Stomach (tissue), 9 donors: ENCODE measurements around the gene TRIM69. TPM values are rescaled to one million over a fixed set of nuclear protein-coding genes. Genes with fewer than 3 reads are reported as not detected.
A peak's percentile ranks its signal among the peaks of the same experiment; 100 is the strongest.

Experiments
- DNase-seq, 2 donors: peaks; one replicate each; pipeline versions ENCODE4 v3.0.0 to v3.0.0-alpha.2; 2013 to 2019
- H3K27ac ChIP-seq, 5 donors: fragments of 200-600 bp in 4 of 5; sonication (generic) in 4 of 5; one replicate each; pipeline ENCODE4 v1.5.1; 2013 to 2019; ENCODE audit warnings: mild to moderate bottlenecking in 1 of 5, moderate library complexity in 1 of 5
- H3K27me3 ChIP-seq, 3 donors: fragments of 200-600 bp; sonication (generic); one replicate each; pipeline ENCODE4 v1.5.1; 2017 to 2019; ENCODE audit warnings: mixed run types in 1 of 3
- H3K36me3 ChIP-seq, 4 donors: fragments of 200-600 bp; sonication (generic); 1 replicate in 3 of 4; 2 replicates in 1 of 4; pipeline ENCODE4 v1.5.1; 2016 to 2019
- H3K4me1 ChIP-seq, 4 donors: fragments of 200-600 bp; sonication (generic); one replicate each; pipeline ENCODE4 v1.5.1; 2016 to 2019
- H3K4me3 ChIP-seq, 4 donors: fragments of 200-600 bp; sonication (generic) in 3 of 4; one replicate each; pipeline ENCODE4 v1.5.1; 2016 to 2019; ENCODE audit warnings: mild to moderate bottlenecking in 1 of 4
- H3K9me3 ChIP-seq, 4 donors: fragments of 200-600 bp; sonication (generic); one replicate each; pipeline ENCODE4 v1.5.1; 2016 to 2019
- EP300 ChIP-seq: sonication (generic); formaldehyde crosslinking; IDR thresholded peaks from one replicate; pipeline ENCODE4 v1.6.1; 2017; ENCODE audit warnings: antibody characterized with exemption
- POLR2A ChIP-seq, 4 donors: fragments of 450-650 bp; IDR thresholded peaks; one replicate each; pipeline ENCODE4 v1.6.1; 2016; ENCODE audit warnings: antibody characterized with exemption in 4 of 4, control low read depth in 2 of 4, mild to moderate bottlenecking in 1 of 4, moderate library complexity in 1 of 4
- POLR2AphosphoS5 ChIP-seq, 3 donors: sonication (generic); formaldehyde crosslinking; IDR thresholded peaks; one replicate each; pipeline ENCODE4 v1.6.1; 2016; ENCODE audit warnings: antibody characterized with exemption in 3 of 3
- WGBS, 5 donors: extraction: QIAGEN DNeasy Blood & Tissue Kit in 3 of 5; methylation state at CpG; one replicate each; pipeline versions ENCODE4 v1.1.5 to v1.1.7; 2013 to 2018; 5-methylcytosine and 5-hydroxymethylcytosine counted together
- intact Hi-C: fragments of 100-400 bp; cut with DNase I; formaldehyde crosslinking; loops from one replicate; pipeline ENCODE4 v1.15.1; 2023; ENCODE audit warnings: low total_unique reads
- polyA plus RNA-seq, 3 donors: library from polyadenylated mRNA; stranded (reverse); fragments of 200-250 nt; gene quantifications; one replicate each; pipeline ENCODE4 v1.2.3, GENCODE V29; 2013
- total RNA-seq, 5 donors: library from RNA; depleted of rRNA; stranded (reverse); fragments of >200 nt; gene quantifications; one replicate each; pipeline versions ENCODE4 v1.1.0 to v1.2.3, GENCODE V29; 2014 to 2016
- TF ChIP-seq, protein P1 (sequence below), 7 experiments: fragments of 450-650 bp in 4 of 7; fragments of 200-600 bp in 3 of 7; sonication (generic) in 3 of 7; IDR thresholded peaks; one replicate each; pipeline ENCODE4 v1.5.1; 2016 to 2019; ENCODE audit warnings: antibody characterized with exemption in 7 of 7, control low read depth in 2 of 7, mild to moderate bottlenecking in 1 of 7
- donor health status: healthy with polysubstance abuse.
- donor health status: Bipolar disorder and iron deficiency.
- donor health status: healthy.

The TRIM69 gene
- total and polyA plus RNA-seq, 8 donors = 0.58 to 43.8 (median 8.7) TPM

DNA sequence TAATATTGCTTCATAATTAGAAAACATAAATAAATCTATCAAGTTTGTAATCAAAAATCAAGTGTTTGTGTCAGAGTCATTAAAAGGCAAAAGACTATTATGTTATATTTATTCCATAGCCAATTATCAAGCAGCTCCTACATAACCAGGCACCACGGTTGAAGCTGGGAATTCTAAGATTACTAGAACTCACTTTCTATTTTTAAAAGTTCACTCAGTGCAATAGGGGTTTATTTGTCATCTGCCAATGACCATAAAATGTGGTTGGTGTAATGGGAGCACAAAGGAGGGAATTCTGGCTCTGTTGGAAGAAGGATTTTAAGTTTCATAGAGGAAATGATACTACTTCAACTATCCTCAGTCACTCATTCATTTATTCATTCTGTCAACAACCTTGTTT, 57.7 kb downstream of the TRIM69 start:
- DNase-seq = no peak
- Histone ChIP-seq H3K27ac (no peak overlapping the region), H3K27me3 (no peaks in the 10 kb centered on the region), H3K4me3 (no peak overlapping the region), H3K9me3 (no peaks in the 10 kb centered on the region), H3K4me1 (no peaks in the 10 kb centered on the region), H3K36me3 (no peaks in the 10 kb centered on the region)
- intact Hi-C loops = no loop called here
- TF ChIP-seq, protein P1, sequence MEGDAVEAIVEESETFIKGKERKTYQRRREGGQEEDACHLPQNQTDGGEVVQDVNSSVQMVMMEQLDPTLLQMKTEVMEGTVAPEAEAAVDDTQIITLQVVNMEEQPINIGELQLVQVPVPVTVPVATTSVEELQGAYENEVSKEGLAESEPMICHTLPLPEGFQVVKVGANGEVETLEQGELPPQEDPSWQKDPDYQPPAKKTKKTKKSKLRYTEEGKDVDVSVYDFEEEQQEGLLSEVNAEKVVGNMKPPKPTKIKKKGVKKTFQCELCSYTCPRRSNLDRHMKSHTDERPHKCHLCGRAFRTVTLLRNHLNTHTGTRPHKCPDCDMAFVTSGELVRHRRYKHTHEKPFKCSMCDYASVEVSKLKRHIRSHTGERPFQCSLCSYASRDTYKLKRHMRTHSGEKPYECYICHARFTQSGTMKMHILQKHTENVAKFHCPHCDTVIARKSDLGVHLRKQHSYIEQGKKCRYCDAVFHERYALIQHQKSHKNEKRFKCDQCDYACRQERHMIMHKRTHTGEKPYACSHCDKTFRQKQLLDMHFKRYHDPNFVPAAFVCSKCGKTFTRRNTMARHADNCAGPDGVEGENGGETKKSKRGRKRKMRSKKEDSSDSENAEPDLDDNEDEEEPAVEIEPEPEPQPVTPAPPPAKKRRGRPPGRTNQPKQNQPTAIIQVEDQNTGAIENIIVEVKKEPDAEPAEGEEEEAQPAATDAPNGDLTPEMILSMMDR (IDR thresholded peaks at IDR 0.05) = no peak
- TF ChIP-seq POLR2A (IDR thresholded peaks at IDR 0.05) (no peak), POLR2AphosphoS5 (IDR thresholded peaks at IDR 0.05) (no peak), EP300 (no peak)
- WGBS, 5 donors = 44 to 69% (median 60%) methylated on average over 1 of the region's 1 CpG

DNA sequence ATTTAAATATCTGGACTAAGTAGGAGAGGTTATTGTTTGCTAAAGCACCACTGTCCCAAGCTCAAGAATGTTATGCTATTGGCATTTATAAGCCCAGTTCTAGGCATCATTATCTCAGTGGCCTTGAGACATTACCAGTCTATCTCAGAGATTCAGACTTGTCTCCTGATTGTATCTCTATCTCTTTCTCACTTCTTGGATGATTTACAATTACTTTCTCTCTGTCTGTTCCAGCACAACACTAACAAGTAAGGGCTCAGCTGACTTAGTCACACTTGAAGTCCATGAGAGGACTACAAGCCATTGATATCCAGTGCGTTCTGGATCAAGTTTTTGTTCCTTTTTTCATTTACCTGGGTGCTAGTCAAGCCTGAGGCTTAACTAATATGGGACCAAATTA, 60.2 kb downstream of the TRIM69 start:
- Histone ChIP-seq H3K4me1 (no peaks in the 10 kb centered on the region), H3K27me3 (no peaks in the 10 kb centered on the region), H3K4me3 (no peak overlapping the region), H3K27ac (no peak overlapping the region), H3K9me3 (no peaks in the 10 kb centered on the region), H3K36me3 (no peaks in the 10 kb centered on the region)
- TF ChIP-seq, protein P1 (IDR thresholded peaks at IDR 0.05) = no peak
- TF ChIP-seq POLR2A (IDR thresholded peaks at IDR 0.05) (no peak), POLR2AphosphoS5 (IDR thresholded peaks at IDR 0.05) (no peak), EP300 (no peak)
- 79 to 93% (median 84%) methylated on average over 1 of the region's 1 CpG for WGBS, 5 donors
- intact Hi-C loops = no loop called here
- DNase-seq = no peak

DNA sequence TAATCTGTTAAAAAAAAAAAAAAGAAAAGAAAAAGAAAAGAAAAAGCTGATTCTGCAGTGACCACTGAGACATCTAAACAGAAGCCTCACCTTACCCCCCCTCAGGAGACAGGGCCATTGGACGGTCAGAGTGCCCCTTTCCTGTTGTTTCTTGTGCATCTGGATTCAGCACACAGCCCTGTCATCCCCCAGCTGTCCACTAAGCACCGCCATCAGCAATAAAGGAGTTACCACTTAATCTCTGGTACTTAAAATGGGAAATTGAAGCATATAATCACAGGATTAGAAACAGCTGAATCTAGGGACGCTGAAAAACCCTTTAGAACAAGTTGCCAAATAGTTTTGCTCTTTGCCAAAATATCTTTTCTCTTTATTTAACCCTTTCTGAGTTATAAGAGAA, 62.5 kb downstream of the TRIM69 start:
- Histone ChIP-seq H3K27me3 (no peaks in the 10 kb centered on the region), H3K27ac (no peak overlapping the region), H3K9me3 (no peaks in the 10 kb centered on the region), H3K4me1 (no peaks in the 10 kb centered on the region), H3K4me3 (no peak overlapping the region), H3K36me3 (no peaks in the 10 kb centered on the region)
- no peak for TF ChIP-seq POLR2AphosphoS5 (IDR thresholded peaks at IDR 0.05)
- TF ChIP-seq, protein P1 (IDR thresholded peaks at IDR 0.05) = peak in 2 of 7 experiments; percentile 13 to 29
- intact Hi-C loops = no loop called here
- DNase-seq = peak in 1 of 2 donors; percentile 23
- 14 to 26% (median 24%) methylated on average over 3 of the region's 3 CpGs for WGBS, 5 donors

DNA sequence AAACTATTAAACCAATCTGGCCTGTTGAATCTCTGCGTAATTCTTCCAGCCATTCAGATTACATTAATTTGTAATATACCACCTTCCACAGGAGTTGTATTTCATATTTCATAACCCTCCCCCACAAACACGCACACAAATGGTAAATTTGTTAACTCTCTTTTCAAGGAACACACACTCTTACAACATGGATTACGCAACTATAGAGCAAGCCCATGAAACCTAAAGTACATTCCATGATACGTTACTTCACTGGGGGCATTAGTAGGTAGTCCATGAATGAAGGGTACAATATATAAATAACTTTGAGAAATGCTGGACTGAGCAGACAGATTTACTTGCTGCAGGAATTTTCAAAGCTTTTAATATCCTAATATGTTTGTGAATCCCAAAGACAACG, 65.0 kb downstream of the TRIM69 start:
- Histone ChIP-seq H3K4me3 (no peak overlapping the region), H3K36me3 (no peaks in the 10 kb centered on the region), H3K27me3 (no peaks in the 10 kb centered on the region), H3K9me3 (no peaks in the 10 kb centered on the region), H3K27ac (no peak overlapping the region), H3K4me1 (no peaks in the 10 kb centered on the region)
- whole genome bisulfite sequencing, 5 donors = 75 to 92% (median 84%) methylated on average over 5 of the region's 5 CpGs
- no peak for DNase-seq
- TF ChIP-seq POLR2AphosphoS5 (IDR thresholded peaks at IDR 0.05) = no peak
- no peak for TF ChIP-seq EP300
- TF ChIP-seq, protein P1 (IDR thresholded peaks at IDR 0.05) = no peak
- no peak for TF ChIP-seq POLR2A (IDR thresholded peaks at IDR 0.05)
- intact Hi-C loops = no loop called here
